HEK293 (cell line): ENCODE results near the gene VEGFB.

ENCODE experiments used
- GFI1B ChIP-seq: fragments of 450-650 bp; formaldehyde crosslinking; IDR thresholded peaks from 2 replicates; pipeline ENCODE4 v1.5.1; 2016; ENCODE audit warnings: missing biosample characterization, missing genetic modification characterization
- GLIS1 ChIP-seq: fragments of 450-650 bp; formaldehyde crosslinking; IDR thresholded peaks from 2 replicates; pipeline ENCODE4 v1.5.1; 2016; ENCODE audit warnings: missing biosample characterization, missing genetic modification characterization
- HOXA7 ChIP-seq: sonication (generic); formaldehyde crosslinking; IDR thresholded peaks from 2 replicates; pipeline ENCODE4 v1.8.1; 2022; ENCODE audit warnings: missing genetic modification reagents, borderline replicate concordance
- KLF1 ChIP-seq: fragments of 450-650 bp; formaldehyde crosslinking; IDR thresholded peaks from 2 replicates; pipeline ENCODE4 v1.5.1; 2016; ENCODE audit warnings: missing biosample characterization, missing genetic modification characterization
- KLF10 ChIP-seq: fragments of 450-650 bp; IDR thresholded peaks from 2 replicates; pipeline ENCODE4 v1.5.1; 2018; ENCODE audit warnings: missing biosample characterization, mild to moderate bottlenecking, missing genetic modification characterization
- OSR2 ChIP-seq: fragments of 450-650 bp; formaldehyde crosslinking; IDR thresholded peaks from 2 replicates; pipeline ENCODE4 v1.5.1; 2016; ENCODE audit warnings: missing biosample characterization, missing genetic modification characterization
- PRDM6 ChIP-seq: fragments of 450-650 bp; formaldehyde crosslinking; IDR thresholded peaks from 2 replicates; pipeline ENCODE4 v1.5.1; 2017; ENCODE audit warnings: missing biosample characterization, missing genetic modification characterization
- REPIN1 ChIP-seq: fragments of 450-650 bp; formaldehyde crosslinking; IDR thresholded peaks from 2 replicates; pipeline ENCODE4 v1.5.1; 2017; ENCODE audit warnings: missing biosample characterization, missing genetic modification characterization, low read depth
- SALL2 ChIP-seq: fragments of 450-650 bp; formaldehyde crosslinking; IDR thresholded peaks from 2 replicates; pipeline ENCODE4 v1.5.0; 2017; ENCODE audit warnings: missing biosample characterization, mild to moderate bottlenecking, missing genetic modification characterization, borderline replicate concordance
- ZNF157 ChIP-seq: fragments of 450-650 bp; formaldehyde crosslinking; IDR thresholded peaks from 2 replicates; pipeline ENCODE4 v1.5.1; 2016; ENCODE audit warnings: missing biosample characterization, missing genetic modification characterization
- ZNF16 ChIP-seq: fragments of 450-650 bp; formaldehyde crosslinking; IDR thresholded peaks from 2 replicates; pipeline ENCODE4 v1.5.1; 2016; ENCODE audit warnings: low read depth, missing biosample characterization, missing genetic modification characterization
- ZNF214 ChIP-seq: fragments of 450-650 bp; formaldehyde crosslinking; IDR thresholded peaks from 2 replicates; pipeline ENCODE4 v1.5.1; 2017; ENCODE audit warnings: missing biosample characterization, mild to moderate bottlenecking, missing genetic modification characterization, borderline replicate concordance
- ZNF292 ChIP-seq: fragments of 450-650 bp; formaldehyde crosslinking; IDR thresholded peaks from 2 replicates; pipeline ENCODE4 v1.5.1; 2016; ENCODE audit warnings: low read depth, missing biosample characterization, missing genetic modification characterization, borderline replicate concordance
- ZNF335 ChIP-seq: fragments of 450-650 bp; formaldehyde crosslinking; conservative IDR thresholded peaks from 2 replicates; pipeline ENCODE4 v1.5.1; 2016; ENCODE audit warnings: missing biosample characterization, missing genetic modification characterization
- ZNF398 ChIP-seq: fragments of 450-650 bp; formaldehyde crosslinking; IDR thresholded peaks from 2 replicates; pipeline ENCODE4 v1.5.1; 2017; ENCODE audit warnings: missing biosample characterization, missing genetic modification characterization
- ZNF404 ChIP-seq: fragments of 450-650 bp; formaldehyde crosslinking; IDR thresholded peaks from 2 replicates; pipeline ENCODE4 v1.5.1; 2017; ENCODE audit warnings: missing biosample characterization, missing genetic modification characterization
- ZNF555 ChIP-seq: fragments of 450-650 bp; formaldehyde crosslinking; conservative IDR thresholded peaks from 2 replicates; pipeline ENCODE4 v1.5.1; 2017; ENCODE audit warnings: missing biosample characterization, mild to moderate bottlenecking, missing genetic modification characterization, inconsistent platforms
- ZNF561 ChIP-seq: fragments of 450-650 bp; IDR thresholded peaks from 2 replicates; pipeline ENCODE4 v1.5.1; 2018; ENCODE audit warnings: missing biosample characterization, missing genetic modification characterization, borderline replicate concordance
- ZNF596 ChIP-seq: fragments of 450-650 bp; IDR thresholded peaks from 2 replicates; pipeline ENCODE4 v1.5.0; 2018; ENCODE audit warnings: missing biosample characterization, mild to moderate bottlenecking, missing genetic modification characterization, moderate library complexity
- ZNF610 ChIP-seq: fragments of 450-650 bp; formaldehyde crosslinking; IDR thresholded peaks from 2 replicates; pipeline ENCODE4 v1.5.1; 2016; ENCODE audit warnings: missing biosample characterization, missing genetic modification characterization, borderline replicate concordance
- ZNF629 ChIP-seq: fragments of 450-650 bp; formaldehyde crosslinking; IDR thresholded peaks from 2 replicates; pipeline ENCODE4 v1.5.1; 2017; ENCODE audit warnings: missing biosample characterization, missing genetic modification characterization
- ZNF76 ChIP-seq: fragments of 450-650 bp; formaldehyde crosslinking; IDR thresholded peaks from 2 replicates; pipeline ENCODE4; 2016; ENCODE audit warnings: low read depth, missing biosample characterization, missing genetic modification characterization, borderline replicate concordance
- ZNF785 ChIP-seq: fragments of 450-650 bp; formaldehyde crosslinking; IDR thresholded peaks from 2 replicates; pipeline ENCODE4 v1.5.1; 2016; ENCODE audit warnings: missing biosample characterization, missing genetic modification characterization
- ZNF837 ChIP-seq: fragments of 450-650 bp; formaldehyde crosslinking; IDR thresholded peaks from 2 replicates; pipeline ENCODE4 v1.5.1; 2016; ENCODE audit warnings: missing biosample characterization, missing genetic modification characterization
- ZSCAN30 ChIP-seq: fragments of 450-650 bp; IDR thresholded peaks from 2 replicates; pipeline ENCODE4 v1.5.1; 2018; ENCODE audit warnings: missing biosample characterization, mild to moderate bottlenecking, missing genetic modification characterization, moderate library complexity
- ZXDB ChIP-seq: fragments of 450-650 bp; formaldehyde crosslinking; IDR thresholded peaks from 2 replicates; pipeline ENCODE4 v1.5.1; 2016; ENCODE audit warnings: missing biosample characterization, missing genetic modification characterization
- TF ChIP-seq, protein P1 (sequence below): fragments of 450-650 bp; formaldehyde crosslinking; IDR thresholded peaks from 2 replicates; pipeline ENCODE4 v1.5.1; 2016; ENCODE audit warnings: missing biosample characterization, missing genetic modification characterization, low read depth
- TF ChIP-seq, protein P2 (sequence below): fragments of 450-650 bp; formaldehyde crosslinking; IDR thresholded peaks from 2 replicates; pipeline ENCODE4 v1.5.1; 2016; ENCODE audit warnings: missing biosample characterization, missing genetic modification characterization
- TF ChIP-seq, protein P3 (sequence below): fragments of 450-650 bp; formaldehyde crosslinking; IDR thresholded peaks from 2 replicates; pipeline ENCODE4 v1.5.1; 2016; ENCODE audit warnings: missing biosample characterization, missing genetic modification characterization

VEGFB gene

GRCh38 chr11:64246871-64247728, 12.7 kb downstream of the VEGFB start, which contains the start of gene PPP1R14B (continued):
- TF ChIP-seq, protein P1, sequence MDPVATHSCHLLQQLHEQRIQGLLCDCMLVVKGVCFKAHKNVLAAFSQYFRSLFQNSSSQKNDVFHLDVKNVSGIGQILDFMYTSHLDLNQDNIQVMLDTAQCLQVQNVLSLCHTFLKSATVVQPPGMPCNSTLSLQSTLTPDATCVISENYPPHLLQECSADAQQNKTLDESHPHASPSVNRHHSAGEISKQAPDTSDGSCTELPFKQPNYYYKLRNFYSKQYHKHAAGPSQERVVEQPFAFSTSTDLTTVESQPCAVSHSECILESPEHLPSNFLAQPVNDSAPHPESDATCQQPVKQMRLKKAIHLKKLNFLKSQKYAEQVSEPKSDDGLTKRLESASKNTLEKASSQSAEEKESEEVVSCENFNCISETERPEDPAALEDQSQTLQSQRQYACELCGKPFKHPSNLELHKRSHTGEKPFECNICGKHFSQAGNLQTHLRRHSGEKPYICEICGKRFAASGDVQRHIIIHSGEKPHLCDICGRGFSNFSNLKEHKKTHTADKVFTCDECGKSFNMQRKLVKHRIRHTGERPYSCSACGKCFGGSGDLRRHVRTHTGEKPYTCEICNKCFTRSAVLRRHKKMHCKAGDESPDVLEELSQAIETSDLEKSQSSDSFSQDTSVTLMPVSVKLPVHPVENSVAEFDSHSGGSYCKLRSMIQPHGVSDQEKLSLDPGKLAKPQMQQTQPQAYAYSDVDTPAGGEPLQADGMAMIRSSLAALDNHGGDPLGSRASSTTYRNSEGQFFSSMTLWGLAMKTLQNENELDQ (tag by site-specific recombination) = no peak
- TF ChIP-seq KLF1 (tag by site-specific recombination) = peak; percentile 57; the same call in 1 of the 2 replicates
- TF ChIP-seq, protein P2, sequence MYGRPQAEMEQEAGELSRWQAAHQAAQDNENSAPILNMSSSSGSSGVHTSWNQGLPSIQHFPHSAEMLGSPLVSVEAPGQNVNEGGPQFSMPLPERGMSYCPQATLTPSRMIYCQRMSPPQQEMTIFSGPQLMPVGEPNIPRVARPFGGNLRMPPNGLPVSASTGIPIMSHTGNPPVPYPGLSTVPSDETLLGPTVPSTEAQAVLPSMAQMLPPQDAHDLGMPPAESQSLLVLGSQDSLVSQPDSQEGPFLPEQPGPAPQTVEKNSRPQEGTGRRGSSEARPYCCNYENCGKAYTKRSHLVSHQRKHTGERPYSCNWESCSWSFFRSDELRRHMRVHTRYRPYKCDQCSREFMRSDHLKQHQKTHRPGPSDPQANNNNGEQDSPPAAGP (tag by site-specific recombination) = no peak
- no peak for TF ChIP-seq ZNF596
- TF ChIP-seq ZNF837 (tag by site-specific recombination) = no peak
- no peak for TF ChIP-seq ZNF398 (tag by site-specific recombination)
- no peak for TF ChIP-seq REPIN1 (tag by site-specific recombination)
- no peak for TF ChIP-seq ZNF16 (tag by site-specific recombination)
- TF ChIP-seq GFI1B (tag by site-specific recombination) = no peak
- no peak for TF ChIP-seq PRDM6 (tag by site-specific recombination)
- no peak for TF ChIP-seq ZNF157 (tag by site-specific recombination)
- no peak for TF ChIP-seq ZNF404
- no peak for TF ChIP-seq ZNF785 (tag by site-specific recombination)
- no peak for TF ChIP-seq HOXA7 (CRISPR knock-in tag)
- TF ChIP-seq ZNF610 (tag by site-specific recombination) = no peak
- TF ChIP-seq ZSCAN30 = 0 out of 2 replicates have a peak, but pooled peaks have one; percentile 48
- TF ChIP-seq ZXDB (tag by site-specific recombination) = peak; percentile 63; the same call in 1 of the 2 replicates
- no peak for TF ChIP-seq SALL2 (tag by site-specific recombination)
- TF ChIP-seq ZNF214 = no peak
- TF ChIP-seq OSR2 (tag by site-specific recombination) = no peak
- 0 out of 2 replicates have a peak, but pooled peaks have one; percentile 55 for TF ChIP-seq ZNF561
- no peak for TF ChIP-seq ZNF555 (tag by site-specific recombination)
- TF ChIP-seq ZNF629 (tag by site-specific recombination) = 0 out of 2 replicates have a peak, but pooled peaks have one; percentile 28
- TF ChIP-seq ZNF292 (tag by site-specific recombination) = no peak
- peak; percentile 47; the same call in 1 of the 2 replicates for TF ChIP-seq GLIS1 (tag by site-specific recombination)
- TF ChIP-seq, protein P3, sequence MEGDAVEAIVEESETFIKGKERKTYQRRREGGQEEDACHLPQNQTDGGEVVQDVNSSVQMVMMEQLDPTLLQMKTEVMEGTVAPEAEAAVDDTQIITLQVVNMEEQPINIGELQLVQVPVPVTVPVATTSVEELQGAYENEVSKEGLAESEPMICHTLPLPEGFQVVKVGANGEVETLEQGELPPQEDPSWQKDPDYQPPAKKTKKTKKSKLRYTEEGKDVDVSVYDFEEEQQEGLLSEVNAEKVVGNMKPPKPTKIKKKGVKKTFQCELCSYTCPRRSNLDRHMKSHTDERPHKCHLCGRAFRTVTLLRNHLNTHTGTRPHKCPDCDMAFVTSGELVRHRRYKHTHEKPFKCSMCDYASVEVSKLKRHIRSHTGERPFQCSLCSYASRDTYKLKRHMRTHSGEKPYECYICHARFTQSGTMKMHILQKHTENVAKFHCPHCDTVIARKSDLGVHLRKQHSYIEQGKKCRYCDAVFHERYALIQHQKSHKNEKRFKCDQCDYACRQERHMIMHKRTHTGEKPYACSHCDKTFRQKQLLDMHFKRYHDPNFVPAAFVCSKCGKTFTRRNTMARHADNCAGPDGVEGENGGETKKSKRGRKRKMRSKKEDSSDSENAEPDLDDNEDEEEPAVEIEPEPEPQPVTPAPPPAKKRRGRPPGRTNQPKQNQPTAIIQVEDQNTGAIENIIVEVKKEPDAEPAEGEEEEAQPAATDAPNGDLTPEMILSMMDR (tag by site-specific recombination) = peak; percentile 50
- TF ChIP-seq ZNF76 = peak; percentile 86
- TF ChIP-seq ZNF335 (tag by site-specific recombination) = peak; percentile 91
- peak; percentile 82 for TF ChIP-seq KLF10 (tag by site-specific recombination)
